ENCODE measurements around the gene CASTOR2. TPM values are rescaled to one million over a fixed set of nuclear protein-coding genes. Genes with fewer than 3 reads are reported as not detected.

The CASTOR2 gene
- total RNA-seq, 2 experiments from 2014 or later = 3.1 to 3.6 TPM

DNA sequence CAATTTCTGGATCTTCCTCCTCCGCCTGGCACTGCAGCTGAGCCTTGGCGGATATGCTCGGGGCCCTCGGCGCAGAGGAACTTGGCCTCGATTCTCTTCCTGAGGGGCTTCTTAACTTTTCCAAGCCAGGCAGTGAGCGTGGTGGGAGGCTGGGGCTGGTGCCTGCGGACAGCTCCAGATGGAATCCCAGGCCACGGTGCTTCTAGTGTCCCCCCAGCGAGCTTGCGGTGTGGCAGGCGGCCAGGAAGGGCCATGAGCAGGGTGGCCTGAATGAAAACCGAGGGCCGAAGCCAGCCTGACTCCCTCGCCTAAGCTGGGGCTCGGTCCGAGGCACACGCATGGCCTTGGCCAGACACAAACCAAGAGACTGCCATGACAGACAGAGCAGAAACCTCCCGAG is 77.8 kb downstream of the CASTOR2 start:
- intact Hi-C loops (cut with DNase I, micrococcal nuclease) = no loop called here
- DNase-seq (no peak), ATAC-seq (ENCODE audit: poor library complexity) (no peak)
- H3K36me3 ChIP-seq (ENCODE audit: insufficient read depth, low read length) = peaks cover 12% of the 10 kb centered on the region
- H3K4me3 ChIP-seq (ENCODE audit: low read length) = no peak overlapping the region
- H3K27ac ChIP-seq (ENCODE audit: low read depth in 1 of 2, low read length in 2 of 2) = no peak overlapping the region
- Mint-ChIP-seq H3K4me3 (no peak overlapping the region), H3K27ac (no peak overlapping the region), H3K9me3 (no peaks in the 10 kb centered on the region), H3K4me1 (ENCODE audit: low read depth) (no peaks in the 10 kb centered on the region), H3K27me3 (no peaks in the 10 kb centered on the region), H3K36me3 (ENCODE audit: low read depth) (peaks cover 39% of the 10 kb centered on the region)
- POLR2A ChIA-PET = no interaction called here
- no peaks in the 10 kb centered on the region for H3K4me1 ChIP-seq (ENCODE audit: insufficient read depth, low read length)
- H3K27me3 ChIP-seq (ENCODE audit: control insufficient read depth in 1 of 2, insufficient read depth in 2 of 2, low read length in 2 of 2) = no peaks in the 10 kb centered on the region
- CTCF ChIA-PET = no interaction called here
- H3K9me3 ChIP-seq (ENCODE audit: control insufficient read depth in 1 of 2, insufficient read depth in 1 of 2, low read length in 2 of 2) = peaks cover 0 to 6% of the 10 kb centered on the region in 2 experiments
- TF ChIP-seq, protein P1, sequence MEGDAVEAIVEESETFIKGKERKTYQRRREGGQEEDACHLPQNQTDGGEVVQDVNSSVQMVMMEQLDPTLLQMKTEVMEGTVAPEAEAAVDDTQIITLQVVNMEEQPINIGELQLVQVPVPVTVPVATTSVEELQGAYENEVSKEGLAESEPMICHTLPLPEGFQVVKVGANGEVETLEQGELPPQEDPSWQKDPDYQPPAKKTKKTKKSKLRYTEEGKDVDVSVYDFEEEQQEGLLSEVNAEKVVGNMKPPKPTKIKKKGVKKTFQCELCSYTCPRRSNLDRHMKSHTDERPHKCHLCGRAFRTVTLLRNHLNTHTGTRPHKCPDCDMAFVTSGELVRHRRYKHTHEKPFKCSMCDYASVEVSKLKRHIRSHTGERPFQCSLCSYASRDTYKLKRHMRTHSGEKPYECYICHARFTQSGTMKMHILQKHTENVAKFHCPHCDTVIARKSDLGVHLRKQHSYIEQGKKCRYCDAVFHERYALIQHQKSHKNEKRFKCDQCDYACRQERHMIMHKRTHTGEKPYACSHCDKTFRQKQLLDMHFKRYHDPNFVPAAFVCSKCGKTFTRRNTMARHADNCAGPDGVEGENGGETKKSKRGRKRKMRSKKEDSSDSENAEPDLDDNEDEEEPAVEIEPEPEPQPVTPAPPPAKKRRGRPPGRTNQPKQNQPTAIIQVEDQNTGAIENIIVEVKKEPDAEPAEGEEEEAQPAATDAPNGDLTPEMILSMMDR (IDR thresholded peaks at IDR 0.05) = no peak

DNA sequence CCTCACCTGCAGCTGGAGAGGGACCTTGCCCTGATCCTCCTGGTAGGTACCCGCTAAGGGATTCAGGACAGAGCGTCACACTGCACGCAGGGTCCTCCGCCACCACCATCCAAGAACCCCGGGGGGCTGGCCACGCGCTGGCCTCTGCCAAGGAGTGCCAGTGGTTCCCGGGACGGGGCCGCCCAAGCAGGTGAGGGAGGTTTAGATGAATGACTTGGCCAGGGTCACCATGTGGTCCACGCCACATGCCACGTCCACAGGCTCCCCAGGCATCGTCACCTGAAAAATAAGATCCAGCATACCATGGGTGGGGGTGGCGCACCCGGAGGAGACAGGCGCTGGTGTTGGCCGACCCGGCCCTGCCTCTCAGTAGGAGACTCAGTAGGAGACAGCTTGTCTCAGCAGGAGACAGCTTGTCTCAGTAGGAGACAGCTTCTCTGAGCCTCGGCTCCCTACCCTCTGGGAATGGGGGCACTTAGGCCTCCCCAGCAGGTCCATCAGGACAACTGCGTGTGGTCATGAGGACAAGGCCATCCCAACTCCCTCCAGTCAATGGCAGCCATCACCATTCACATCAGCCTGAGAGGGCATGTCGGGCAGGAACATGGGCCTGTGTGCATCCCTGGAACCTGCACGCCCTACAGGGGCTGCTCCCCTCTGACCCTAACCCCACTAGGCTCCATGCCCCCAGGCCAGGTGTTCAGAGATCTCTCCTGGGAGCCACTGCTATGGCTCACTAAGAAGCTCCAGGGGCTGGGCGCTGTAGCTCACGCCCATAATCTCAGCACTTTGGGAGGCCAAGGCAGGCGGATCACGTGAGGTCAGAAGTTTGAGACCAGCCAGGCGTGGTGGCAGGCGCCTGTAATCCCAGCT is 78.6 kb downstream of the CASTOR2 start:
- Histone ChIP-seq H3K9me3 (ENCODE audit: control insufficient read depth in 1 of 2, insufficient read depth in 1 of 2, low read length in 2 of 2) (peaks cover 0 to 6% of the 10 kb centered on the region in 2 experiments), H3K27ac (ENCODE audit: low read depth in 1 of 2, low read length in 2 of 2) (no peak overlapping the region), H3K4me3 (ENCODE audit: low read length) (no peak overlapping the region), H3K36me3 (ENCODE audit: insufficient read depth, low read length) (peaks cover 14% of the 10 kb centered on the region), H3K27me3 (ENCODE audit: control insufficient read depth in 1 of 2, insufficient read depth in 2 of 2, low read length in 2 of 2) (no peaks in the 10 kb centered on the region), H3K4me1 (ENCODE audit: insufficient read depth, low read length) (no peaks in the 10 kb centered on the region)
- Mint-ChIP-seq H3K9me3 (no peaks in the 10 kb centered on the region), H3K27ac (no peak overlapping the region), H3K27me3 (no peaks in the 10 kb centered on the region), H3K4me3 (no peak overlapping the region), H3K36me3 (ENCODE audit: low read depth) (peaks cover 40% of the 10 kb centered on the region), H3K4me1 (ENCODE audit: low read depth) (no peaks in the 10 kb centered on the region)
- POLR2A ChIA-PET = no interaction called here
- intact Hi-C loops (cut with DNase I, micrococcal nuclease) = no loop called here
- CTCF ChIA-PET = no interaction called here
- DNase-seq (no peak), ATAC-seq (ENCODE audit: poor library complexity) (no peak)
- TF ChIP-seq, protein P1 (IDR thresholded peaks at IDR 0.05) = no peak

DNA sequence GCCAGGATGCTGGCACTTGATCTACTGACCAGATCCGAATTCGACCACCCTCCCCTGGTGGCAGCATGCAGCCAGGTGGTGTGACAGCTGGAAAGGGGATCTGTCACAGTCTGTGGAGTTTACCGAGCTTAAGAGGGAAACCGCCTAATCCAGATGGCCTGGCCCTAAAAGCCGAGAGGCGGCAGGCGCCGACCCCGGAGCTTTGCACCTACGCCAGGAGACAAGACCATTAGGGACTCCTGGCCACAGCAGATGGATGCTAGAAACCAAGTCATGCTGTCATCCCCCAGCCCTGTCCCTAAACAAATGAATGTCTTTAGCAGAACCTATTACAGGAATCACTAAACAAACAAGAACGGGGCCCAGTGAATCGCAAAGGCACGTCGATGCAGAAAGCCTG is 81.4 kb downstream of the CASTOR2 start:
- no peak overlapping the region for H3K27ac Mint-ChIP-seq
- peaks cover 62% of the 10 kb centered on the region for H3K36me3 Mint-ChIP-seq (ENCODE audit: low read depth)
- no peak for ATAC-seq (ENCODE audit: poor library complexity)
- H3K27me3 Mint-ChIP-seq = no peaks in the 10 kb centered on the region
- H3K4me3 ChIP-seq (ENCODE audit: low read length) = no peak overlapping the region
- no peaks in the 10 kb centered on the region for H3K4me1 Mint-ChIP-seq (ENCODE audit: low read depth)
- CTCF ChIA-PET = interaction anchor here (1.0 kb wide), 1 partner anchor 628 kb away, joined by 3 read pairs; no protein-coding TSS in a partner anchor
- no peak for DNase-seq
- H3K9me3 ChIP-seq (ENCODE audit: control insufficient read depth in 1 of 2, insufficient read depth in 1 of 2, low read length in 2 of 2) = peaks cover 0 to 6% of the 10 kb centered on the region in 2 experiments
- no peaks in the 10 kb centered on the region for H3K27me3 ChIP-seq (ENCODE audit: control insufficient read depth in 1 of 2, insufficient read depth in 2 of 2, low read length in 2 of 2)
- H3K36me3 ChIP-seq (ENCODE audit: insufficient read depth, low read length) = peaks cover 39% of the 10 kb centered on the region
- POLR2A ChIA-PET = no interaction called here
- H3K9me3 Mint-ChIP-seq = no peaks in the 10 kb centered on the region
- no peak overlapping the region for H3K27ac ChIP-seq (ENCODE audit: low read depth in 1 of 2, low read length in 2 of 2)
- intact Hi-C loops (cut with DNase I, micrococcal nuclease) = loop anchor here in 1 of 2 experiments (5.0 kb wide), 1 partner anchor 629 kb away; no protein-coding TSS in a partner anchor
- TF ChIP-seq, protein P1 (IDR thresholded peaks at IDR 0.05) = no peak
- no peak overlapping the region for H3K4me3 Mint-ChIP-seq
- no peaks in the 10 kb centered on the region for H3K4me1 ChIP-seq (ENCODE audit: insufficient read depth, low read length)

All from CD4-positive, alpha-beta T cell (primary cell).